HEK293T (cell line): Measurements from ENCODE around the gene CCDC32.

Experiments
- CTCF ChIA-PET: fragments of 350-600 bp; formaldehyde crosslinking; extraction: SDS; loops from one replicate; lab custom pipeline; 2021; ENCODE audit warnings: antibody characterized with exemption, inconsistent platforms; lab: Yijun Ruan, JAX
- POLR2A ChIA-PET: fragments of 350-600 bp; formaldehyde crosslinking; extraction: SDS; loops from one replicate; lab custom pipeline; 2020; ENCODE audit warnings: antibody characterized with exemption, inconsistent platforms; lab: Yijun Ruan, JAX
- DNase-seq: peaks from one replicate; pipeline ENCODE4 v3.0.0; 2012; ENCODE audit warnings: mixed read lengths; ENCODE audit errors: extremely low spot score
- ARNT ChIP-seq: fragments of 450-650 bp; IDR thresholded peaks from 2 replicates; pipeline ENCODE4 v1.6.1; 2017; ENCODE audit warnings: mild to moderate bottlenecking
- BHLHE40 ChIP-seq: fragments of 450-650 bp; IDR thresholded peaks from 2 replicates; pipeline ENCODE4 v1.6.1; 2016; ENCODE audit warnings: mild to moderate bottlenecking, moderate library complexity, borderline replicate concordance
- CTBP1 ChIP-seq: fragments of 450-650 bp; IDR thresholded peaks from 2 replicates; pipeline ENCODE4 v1.6.1; 2016; ENCODE audit warnings: borderline replicate concordance
- ELF4 ChIP-seq: fragments of 450-650 bp; IDR thresholded peaks from 2 replicates; pipeline ENCODE4 v1.6.1; 2017; ENCODE audit warnings: antibody characterized with exemption
- FOXA1 ChIP-seq: fragments of 450-650 bp; IDR thresholded peaks from 2 replicates; pipeline ENCODE4 v1.6.1; 2016; ENCODE audit warnings: mild to moderate bottlenecking
- FOXK2 ChIP-seq: fragments of 450-650 bp; IDR thresholded peaks from 2 replicates; pipeline ENCODE4 v1.6.1; 2016; ENCODE audit warnings: mild to moderate bottlenecking
- FOXM1 ChIP-seq: fragments of 450-650 bp; IDR thresholded peaks from 2 replicates; pipeline ENCODE4 v1.6.1; 2017; ENCODE audit warnings: mild to moderate bottlenecking, borderline replicate concordance
- HDGF ChIP-seq: fragments of 450-650 bp; IDR thresholded peaks from 2 replicates; pipeline ENCODE4 v1.6.1; 2017; ENCODE audit warnings: antibody characterized with exemption, borderline replicate concordance
- L3MBTL2 ChIP-seq: fragments of 450-650 bp; conservative IDR thresholded peaks from 2 replicates; pipeline ENCODE4 v1.6.1; 2016; ENCODE audit warnings: mild to moderate bottlenecking
- LEF1 ChIP-seq: fragments of 450-650 bp; IDR thresholded peaks from 2 replicates; pipeline ENCODE4 v1.6.1; 2017; ENCODE audit warnings: mild to moderate bottlenecking, borderline replicate concordance
- NFRKB ChIP-seq: fragments of 450-650 bp; IDR thresholded peaks from 2 replicates; pipeline ENCODE4 v1.6.1; 2016; ENCODE audit warnings: mild to moderate bottlenecking, moderate library complexity
- SP1 ChIP-seq: fragments of 450-650 bp; IDR thresholded peaks from 2 replicates; pipeline ENCODE4 v1.6.1; 2017
- SUZ12 ChIP-seq: fragments of 450-650 bp; IDR thresholded peaks from 2 replicates; pipeline ENCODE4 v1.6.1; 2016; ENCODE audit warnings: mild to moderate bottlenecking
- TARDBP ChIP-seq: fragments of 450-650 bp; IDR thresholded peaks from 2 replicates; pipeline ENCODE4 v1.6.1; 2016
- ZNF384 ChIP-seq: fragments of 450-650 bp; IDR thresholded peaks from 2 replicates; pipeline ENCODE4 v1.6.1; 2016
- TF ChIP-seq, protein P1 (sequence below): fragments of 450-650 bp; IDR thresholded peaks from 2 replicates; pipeline ENCODE4 v1.6.1; 2016

Gene CCDC32

GRCh38 chr15:40569129-40569953, 4.5 kb upstream of the CCDC32 start, which contains the start of gene RPUSD2:
Gene RPUSD2, plus strand, starts transcription at chr15:40569299. Its CDS starts 39 bp downstream, at chr15:40569338.
- POLR2A ChIA-PET = interaction anchor here (0.6 to 1.7 kb wide), 32 partner anchors 10 to 465 kb away, joined by 3 to 17 read pairs (median 4); partner anchors contain the start of genes CHST14 and RAD51
- CTCF ChIA-PET = interaction anchor here (1.0 to 1.5 kb wide), 3 partner anchors 10 to 49 kb away, joined by 3 to 4 read pairs (median 3); no protein-coding TSS in a partner anchor
- no peak for TF ChIP-seq ARNT
- TF ChIP-seq FOXK2 = no peak
- no peak for TF ChIP-seq SP1
- no peak for TF ChIP-seq LEF1
- no peak for TF ChIP-seq BHLHE40
- TF ChIP-seq, protein P1, sequence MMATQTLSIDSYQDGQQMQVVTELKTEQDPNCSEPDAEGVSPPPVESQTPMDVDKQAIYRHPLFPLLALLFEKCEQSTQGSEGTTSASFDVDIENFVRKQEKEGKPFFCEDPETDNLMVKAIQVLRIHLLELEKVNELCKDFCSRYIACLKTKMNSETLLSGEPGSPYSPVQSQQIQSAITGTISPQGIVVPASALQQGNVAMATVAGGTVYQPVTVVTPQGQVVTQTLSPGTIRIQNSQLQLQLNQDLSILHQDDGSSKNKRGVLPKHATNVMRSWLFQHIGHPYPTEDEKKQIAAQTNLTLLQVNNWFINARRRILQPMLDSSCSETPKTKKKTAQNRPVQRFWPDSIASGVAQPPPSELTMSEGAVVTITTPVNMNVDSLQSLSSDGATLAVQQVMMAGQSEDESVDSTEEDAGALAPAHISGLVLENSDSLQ = no peak
- TF ChIP-seq ELF4 = no peak
- no peak for TF ChIP-seq SUZ12
- TF ChIP-seq NFRKB = no peak
- no peak for TF ChIP-seq FOXA1
- TF ChIP-seq FOXM1 = no peak
- no peak for TF ChIP-seq TARDBP
- TF ChIP-seq ZNF384 = no peak
- no peak for TF ChIP-seq HDGF
- no peak for TF ChIP-seq CTBP1
- TF ChIP-seq L3MBTL2 = no peak
- DNase-seq = peak; percentile 83

DNA sequence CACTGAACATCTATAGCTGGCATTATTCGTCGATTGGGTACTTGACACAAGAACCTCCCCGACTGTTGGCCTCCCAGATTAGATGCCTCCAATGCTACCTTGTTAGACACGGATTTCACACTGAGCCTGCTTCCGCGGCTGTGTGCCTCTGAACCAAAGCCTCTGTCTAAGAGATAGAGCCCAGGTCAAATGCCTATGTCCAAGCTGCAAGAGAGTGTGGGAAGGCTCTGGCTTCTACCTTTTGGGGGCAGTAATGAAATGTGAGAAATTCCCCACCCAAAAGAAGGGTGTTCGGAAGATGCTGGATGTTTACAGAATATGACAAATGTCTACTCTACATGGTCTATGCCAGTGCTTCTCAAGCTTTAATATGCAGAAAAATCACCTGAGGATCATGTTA, 2.3 kb upstream of the CCDC32 start:
- DNase-seq = no peak
- ChIA-PET POLR2A (no interaction called here), CTCF (no interaction called here)
- TF ChIP-seq ARNT (no peak), SP1 (no peak), BHLHE40 (no peak), FOXA1 (no peak), L3MBTL2 (no peak), TARDBP (no peak), SUZ12 (no peak), CTBP1 (no peak)

DNA sequence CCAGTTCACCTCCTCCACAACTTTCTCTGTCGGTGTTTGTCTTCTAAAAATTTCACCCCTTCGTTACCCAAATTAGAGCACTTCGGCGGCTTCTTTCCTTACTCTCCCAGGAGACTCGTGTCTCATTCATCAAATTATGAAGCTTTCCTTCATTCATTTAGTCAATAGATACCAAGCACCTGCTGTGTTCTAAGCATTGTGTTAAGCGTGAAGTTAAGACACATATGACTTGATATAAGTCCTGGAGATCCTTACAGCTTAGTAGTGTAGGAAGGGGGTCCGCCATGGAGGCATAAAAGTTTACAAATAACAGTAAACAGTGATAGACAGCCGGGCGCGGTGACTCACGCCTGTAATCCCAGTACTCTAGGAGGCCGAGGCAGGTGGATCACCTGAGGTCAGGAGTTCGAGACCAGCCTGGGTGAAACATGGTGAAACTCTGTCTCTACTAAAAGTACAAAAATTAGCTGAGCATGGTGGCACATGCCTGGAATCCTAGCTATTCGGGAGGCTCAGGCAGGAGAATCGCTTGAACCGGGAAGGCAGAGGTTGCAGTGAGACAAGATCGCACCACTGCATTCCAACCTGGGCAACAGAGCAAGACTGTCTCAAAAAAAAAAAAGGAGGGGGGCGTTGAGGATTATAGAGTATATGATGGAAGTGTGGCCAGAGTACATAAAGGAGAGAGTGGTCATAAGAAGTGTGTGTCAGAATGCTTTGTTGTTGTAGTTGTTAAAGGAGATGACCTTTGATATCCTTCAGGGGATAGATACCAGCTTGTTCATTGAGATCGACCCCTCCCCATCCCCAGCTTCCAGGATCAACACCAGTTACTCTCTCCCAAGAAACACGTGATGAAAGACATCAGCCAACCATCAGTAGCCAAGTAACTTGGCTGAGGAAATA, 744 bp upstream of the CCDC32 start:
- ChIA-PET POLR2A (interaction anchor here (0.9 to 1.3 kb wide), 6 partner anchors 15 to 88 kb away, joined by 3 to 7 read pairs (median 3); no protein-coding TSS in a partner anchor), CTCF (interaction anchor here (0.5 kb wide), 1 partner anchor 14 kb away, joined by 4 read pairs; no protein-coding TSS in a partner anchor)
- TF ChIP-seq, protein P1 = peak; percentile 45
- TF ChIP-seq NFRKB = no peak
- no peak for DNase-seq

GRCh38 chr15:40563426-40563825, 1.4 kb downstream of the CCDC32 start:
- no peak for DNase-seq
- POLR2A ChIA-PET = no interaction called here
- CTCF ChIA-PET = no interaction called here
- TF ChIP-seq NFRKB (no peak), ARNT (no peak)

DNA sequence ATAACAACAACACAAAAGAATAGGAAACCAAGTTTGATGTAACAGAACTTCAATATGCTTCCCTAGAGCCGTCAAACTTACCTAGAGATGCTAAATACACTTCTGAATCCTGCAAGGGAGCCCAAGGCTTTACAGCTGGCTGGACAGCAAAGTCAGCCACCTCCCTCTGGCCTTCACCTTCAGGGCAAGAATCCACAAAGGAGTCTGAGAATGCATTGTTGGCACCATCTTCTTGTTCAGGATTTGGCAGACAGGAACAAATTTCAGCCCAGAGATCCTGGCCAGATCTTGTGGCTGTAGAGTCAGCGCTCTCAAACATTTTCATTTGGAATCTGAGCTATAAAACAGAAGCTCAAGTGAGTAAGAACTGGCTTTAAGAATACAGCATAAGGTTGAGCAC, 2.2 kb downstream of the CCDC32 start:
- ChIA-PET POLR2A (no interaction called here), CTCF (no interaction called here)
- TF ChIP-seq L3MBTL2 (no peak), CTBP1 (no peak), FOXA1 (no peak), ZNF384 (no peak), NFRKB (no peak), HDGF (no peak)
- TF ChIP-seq, protein P1 = no peak
- DNase-seq = no peak
